Heart right ventricle (tissue), 16 donors: Measurements from ENCODE around the gene CHD6. TPM values are rescaled to one million over a fixed set of nuclear protein-coding genes. Genes with fewer than 3 reads are reported as not detected.
A peak's percentile ranks its signal among the peaks of the same experiment; 100 is the strongest.

Experiments used
- ATAC-seq, 8 donors: fragments of 200-7000 bp; cut with Tn5 transposase; one replicate each; pipeline ENCODE4 v1.9.1; 2020; ENCODE audit warnings: mild to moderate bottlenecking in 8 of 8, moderate library complexity in 8 of 8, moderate number of reproducible peaks in 1 of 8
- DNase-seq, 2 donors: peaks; one replicate each; pipeline ENCODE4 v3.0.0-alpha.2; 2020
- H3K27ac ChIP-seq, 10 donors: fragments of 200-600 bp; sonication (generic) in 2 of 10; one replicate each; pipeline versions ENCODE4 v1.5.0 to v1.8.0; 2020 to 2022; ENCODE audit warnings: mild to moderate bottlenecking in 3 of 10
- H3K27me3 ChIP-seq, 7 donors: fragments of 200-600 bp; one replicate each; pipeline ENCODE4 v1.8.0; 2021 to 2022; ENCODE audit warnings: mild to moderate bottlenecking in 2 of 7
- H3K36me3 ChIP-seq, 9 donors: fragments of 200-600 bp; sonication (generic) in 1 of 9; one replicate each; pipeline versions ENCODE4 v1.5.0 to v1.8.0; 2020 to 2022; ENCODE audit warnings: mild to moderate bottlenecking in 2 of 9
- H3K4me1 ChIP-seq, 9 donors: fragments of 200-600 bp; sonication (generic) in 1 of 9; one replicate each; pipeline versions ENCODE4 v1.5.0 to v1.8.0; 2020 to 2022; ENCODE audit warnings: mild to moderate bottlenecking in 4 of 9
- H3K4me3 ChIP-seq, 10 donors: fragments of 200-600 bp; sonication (generic) in 2 of 10; one replicate each; pipeline versions ENCODE4 v1.5.0 to v1.8.0; 2020 to 2022; ENCODE audit warnings: mild to moderate bottlenecking in 7 of 10, moderate library complexity in 2 of 10
- H3K9me3 ChIP-seq, 11 donors: fragments of 200-600 bp in 10 of 11; sonication (generic) in 2 of 11; one replicate each; pipeline versions ENCODE4 v1.5.0 to v1.8.0; 2013 to 2022; ENCODE audit warnings: mild to moderate bottlenecking in 2 of 11, control low read depth in 1 of 11, moderate library complexity in 1 of 11
- WGBS, 2 donors: extraction: QIAGEN DNeasy Blood & Tissue Kit; methylation state at CpG; one replicate each; pipeline ENCODE4 v1.1.7; 2013; ENCODE audit warnings: inconsistent platforms in 1 of 2; 5-methylcytosine and 5-hydroxymethylcytosine counted together
- intact Hi-C, 10 donors: fragments of 100-400 bp; cut with DNase I; formaldehyde crosslinking; loops; one replicate each; pipeline versions ENCODE4 v1.11.1 to v1.14.2; 2022
- polyA plus RNA-seq, 2 donors: library from polyadenylated mRNA; stranded (reverse); fragments of 200-250 nt; gene quantifications; one replicate each; pipeline ENCODE4 v1.2.3, GENCODE V29; 2013
- total RNA-seq, 10 donors: library from RNA; stranded (reverse); fragmentation: NEBNext Ultra II Directional in 3 of 10; extraction: Animal tissue kit (Norgen Biotek cat#: 25700) in 3 of 10; gene quantifications; one replicate each; pipeline versions ENCODE4 v1.2.1 to v1.2.4, GENCODE V29; 2021 to 2023
- TF ChIP-seq, protein P1 (sequence below), 9 donors: fragments of 200-600 bp; sonication (generic) in 2 of 9; IDR thresholded peaks; one replicate each; pipeline versions ENCODE4 v1.5.0 to v1.8.0; 2021 to 2022; ENCODE audit warnings: antibody characterized with exemption in 9 of 9, mild to moderate bottlenecking in 5 of 9, moderate library complexity in 1 of 9
- donor health status: Arrhythmogenic right ventricular cardiomyopathy.
- donor health status: ischemic (EF 13 %, LVEDD 7.1; RV severe dilation, severe dysfunction).
- donor health status: healthy with polysubstance abuse.
- donor health status: DM: no; HTN: yes; CAD: no.
- donor health status: DM: no; HTN: no; CAD: no.
- donor health status: ischemic (EF 25% LVEDD 6.9; RV normal size, moderate dysfunction).
- donor health status: ischemic (EF 25% LVEDD 5.7; RV mildly dilated, moderate dysfunction).
- donor health status: healthy.
- donor health status: DM: yes; HTN: yes; CAD: no.
- donor health status: Ischemic cardiomyopathy.
- donor health status: ischemic (EF 35%, LVEDD 5.7; RV mildly dilated, moderate dysfunction).
- donor health status: nonischemic (EF 11% LVEDD 7.7; RV severe dilation, severe dysfunction).
- donor health status: DM: yes; HTN: yes; CAD: no.
- donor health status: PGD.
- donor health status: ischemic (EF 29% LVEDD 5.4; RV normal size, mild dysfunction).
- donor health status: nonischemic (EF 23%, LVEDD 6.1; RV moderate dilation, normal function).

Gene CHD6
- total and polyA plus RNA-seq, 12 donors, result 3.0 to 52.9 (median 39.5) TPM

DNA sequence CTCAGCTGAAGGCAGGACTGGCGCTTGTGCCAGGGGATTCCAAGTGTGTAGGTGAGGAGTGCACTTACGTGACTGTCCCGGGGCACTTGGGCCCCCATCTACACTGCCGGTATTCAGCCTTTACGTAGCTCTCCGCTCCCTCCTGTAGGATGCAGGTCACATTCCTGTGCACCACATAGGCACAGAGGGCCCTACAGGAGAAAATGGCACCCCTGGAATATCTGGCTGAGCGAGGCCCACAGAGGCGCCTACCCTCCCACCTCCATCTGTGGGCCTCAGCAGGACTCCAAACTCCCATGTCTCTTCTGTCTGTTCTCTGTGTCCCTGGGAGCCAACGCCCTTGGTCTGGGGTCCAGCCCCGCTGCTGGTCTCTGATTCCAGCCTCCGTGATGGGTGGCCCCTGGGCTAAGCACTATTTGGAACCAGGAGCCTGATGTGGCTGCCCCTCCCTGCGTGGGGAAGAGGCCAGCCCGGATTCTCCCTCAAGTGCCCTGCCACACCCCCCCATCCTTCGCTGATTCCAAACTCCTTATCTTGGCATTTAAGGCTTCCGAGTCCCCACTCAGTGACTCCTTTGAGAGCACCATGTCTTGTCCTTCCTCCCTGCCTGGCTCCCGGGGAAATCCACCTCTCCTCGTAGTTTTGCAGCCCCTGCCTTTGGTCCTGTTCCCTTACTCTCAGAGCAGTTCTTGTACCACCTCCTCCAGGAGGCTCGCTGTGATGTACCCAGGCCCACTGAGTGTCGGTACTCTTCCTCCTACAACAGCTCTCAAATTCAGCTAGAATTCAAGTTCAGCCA, 253.0 kb downstream of the CHD6 start:
- Histone ChIP-seq H3K27ac (peak overlapping the region in 4 of 10 donors; percentile 51 to 75 (median 56)), H3K36me3 (peaks cover 0 to 3% (median 0%) of the 10 kb centered on the region in 9 donors), H3K9me3 (no peaks in the 10 kb centered on the region), H3K27me3 (peaks cover 0 to 47% (median 27%) of the 10 kb centered on the region in 7 donors), H3K4me1 (peaks cover 4 to 40% (median 15%) of the 10 kb centered on the region in 9 donors), H3K4me3 (peak overlapping the region in 8 of 10 donors; percentile 29 to 60 (median 47))
- no peak for DNase-seq
- 82 to 84% methylated on average over 19 of the region's 19 CpGs for WGBS, 2 donors
- intact Hi-C loops, result loop anchor here in 1 of 10 donors (5.0 kb wide), 1 partner anchor 47 kb away; no protein-coding TSS in a partner anchor
- TF ChIP-seq, protein P1, sequence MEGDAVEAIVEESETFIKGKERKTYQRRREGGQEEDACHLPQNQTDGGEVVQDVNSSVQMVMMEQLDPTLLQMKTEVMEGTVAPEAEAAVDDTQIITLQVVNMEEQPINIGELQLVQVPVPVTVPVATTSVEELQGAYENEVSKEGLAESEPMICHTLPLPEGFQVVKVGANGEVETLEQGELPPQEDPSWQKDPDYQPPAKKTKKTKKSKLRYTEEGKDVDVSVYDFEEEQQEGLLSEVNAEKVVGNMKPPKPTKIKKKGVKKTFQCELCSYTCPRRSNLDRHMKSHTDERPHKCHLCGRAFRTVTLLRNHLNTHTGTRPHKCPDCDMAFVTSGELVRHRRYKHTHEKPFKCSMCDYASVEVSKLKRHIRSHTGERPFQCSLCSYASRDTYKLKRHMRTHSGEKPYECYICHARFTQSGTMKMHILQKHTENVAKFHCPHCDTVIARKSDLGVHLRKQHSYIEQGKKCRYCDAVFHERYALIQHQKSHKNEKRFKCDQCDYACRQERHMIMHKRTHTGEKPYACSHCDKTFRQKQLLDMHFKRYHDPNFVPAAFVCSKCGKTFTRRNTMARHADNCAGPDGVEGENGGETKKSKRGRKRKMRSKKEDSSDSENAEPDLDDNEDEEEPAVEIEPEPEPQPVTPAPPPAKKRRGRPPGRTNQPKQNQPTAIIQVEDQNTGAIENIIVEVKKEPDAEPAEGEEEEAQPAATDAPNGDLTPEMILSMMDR (IDR thresholded peaks at IDR 0.05), result no peak
- ATAC-seq, result no peak

DNA sequence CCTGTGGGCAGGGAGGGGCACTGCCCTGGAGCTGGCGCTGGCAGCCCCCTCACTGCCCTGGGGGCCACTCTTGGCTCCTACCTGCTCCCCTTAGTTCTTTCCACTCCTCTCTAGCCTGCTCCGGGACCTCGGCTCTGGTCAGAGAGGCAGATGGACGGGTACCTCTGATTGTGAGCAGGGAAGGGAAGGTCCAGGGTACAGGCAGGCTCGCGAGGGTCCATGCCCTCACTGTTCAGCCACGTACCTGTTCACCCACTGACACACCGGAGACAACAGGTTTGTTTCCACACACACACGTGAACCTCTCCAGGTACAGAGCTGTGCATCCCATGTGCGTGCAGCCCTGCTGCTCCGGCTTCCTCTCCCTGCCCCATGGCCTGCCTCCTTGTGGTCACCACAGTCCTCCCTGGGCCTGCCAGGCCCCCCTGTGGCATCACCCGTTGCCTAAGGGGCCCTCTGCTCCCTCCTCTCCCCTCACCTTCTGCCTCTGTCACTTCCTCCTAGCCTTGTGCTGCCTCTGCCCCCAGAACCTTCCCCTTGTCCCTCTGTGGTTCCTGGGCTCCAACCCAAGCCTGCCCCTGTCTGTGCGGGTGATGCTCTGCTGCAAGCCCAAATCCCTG, 253.8 kb downstream of the CHD6 start:
- TF ChIP-seq, protein P1 (IDR thresholded peaks at IDR 0.05), result no peak

GRCh38 chr20:41363601-41364000, 254.6 kb downstream of the CHD6 start:
- no peak for DNase-seq
- no peak for ATAC-seq
- H3K4me3 ChIP-seq, result no peak overlapping the region
- no peak overlapping the region for H3K27ac ChIP-seq
- intact Hi-C loops, result loop anchor here in 1 of 10 donors (5.0 kb wide), 1 partner anchor 49 kb away; no protein-coding TSS in a partner anchor
- H3K36me3 ChIP-seq, result peaks cover 0 to 13% (median 0%) of the 10 kb centered on the region in 9 donors
- peaks cover 4 to 54% (median 15%) of the 10 kb centered on the region in 9 donors for H3K4me1 ChIP-seq
- TF ChIP-seq, protein P1 (IDR thresholded peaks at IDR 0.05), result no peak
- no peaks in the 10 kb centered on the region for H3K9me3 ChIP-seq
- peaks cover 0 to 42% (median 27%) of the 10 kb centered on the region in 7 donors for H3K27me3 ChIP-seq
- WGBS, 2 donors, result 97 to 99% methylated on average over 7 of the region's 7 CpGs

More for the DNA sequence above, 253.8 kb downstream of the CHD6 start:
- peaks cover 0 to 47% (median 27%) of the 10 kb centered on the region in 7 donors for H3K27me3 ChIP-seq
- DNase-seq (no peak), ATAC-seq (no peak)
- H3K27ac ChIP-seq, result no peak overlapping the region
- H3K36me3 ChIP-seq, result peaks cover 0 to 8% (median 0%) of the 10 kb centered on the region in 9 donors
- H3K9me3 ChIP-seq, result no peaks in the 10 kb centered on the region
- intact Hi-C loops, result loop anchor here in 1 of 10 donors (5.0 kb wide), 1 partner anchor 48 kb away; no protein-coding TSS in a partner anchor
- WGBS, 2 donors, result 87 to 93% methylated on average over 13 of the region's 13 CpGs
- H3K4me3 ChIP-seq, result no peak overlapping the region
- peaks cover 4 to 48% (median 15%) of the 10 kb centered on the region in 9 donors for H3K4me1 ChIP-seq

DNA sequence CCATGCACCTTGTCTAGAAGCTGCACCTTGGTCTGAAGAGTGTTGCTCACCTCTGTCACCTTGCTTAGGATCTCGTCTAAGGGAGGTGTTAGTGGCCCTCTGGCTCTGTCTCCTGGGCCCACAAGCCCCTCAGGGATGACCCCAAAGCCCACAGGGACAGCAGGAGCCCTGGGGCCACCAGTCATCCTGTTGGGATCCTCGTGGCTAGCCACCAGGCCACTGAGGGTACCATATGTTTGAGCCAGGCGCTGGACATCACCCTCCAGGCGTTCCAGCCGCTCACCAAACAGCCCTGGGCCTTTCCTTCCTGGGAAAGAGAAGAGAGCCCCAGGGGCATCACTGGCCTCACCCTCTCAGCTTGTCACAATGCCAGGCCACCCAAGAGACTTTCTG, 255.4 kb downstream of the CHD6 start:
- DNase-seq, result no peak
- TF ChIP-seq, protein P1 (IDR thresholded peaks at IDR 0.05), result no peak
- peaks cover 4 to 54% (median 15%) of the 10 kb centered on the region in 9 donors for H3K4me1 ChIP-seq

More for the DNA sequence above, 255.4 kb downstream of the CHD6 start:
- peaks cover 0 to 35% (median 27%) of the 10 kb centered on the region in 7 donors for H3K27me3 ChIP-seq
- H3K9me3 ChIP-seq, result no peaks in the 10 kb centered on the region
- ATAC-seq, result no peak
- H3K4me3 ChIP-seq, result no peak overlapping the region
- H3K27ac ChIP-seq, result no peak overlapping the region
- H3K36me3 ChIP-seq, result peaks cover 0 to 21% (median 2%) of the 10 kb centered on the region in 9 donors
- WGBS, 2 donors, result 87 to 90% methylated on average over 5 of the region's 5 CpGs
- intact Hi-C loops, result loop anchor here in 1 of 10 donors (5.0 kb wide), 1 partner anchor 50 kb away; no protein-coding TSS in a partner anchor
